ENCODE results near the gene CCDC92. TPM values are rescaled to one million over a fixed set of nuclear protein-coding genes. Genes with fewer than 3 reads are reported as not detected.

The CCDC92 gene
- total RNA-seq, 1 experiment from 2014 or later = 6.1 TPM

GRCh38 chr12:124007826-124008570, 35.4 kb upstream of the CCDC92 start:
- Histone ChIP-seq H3K36me3 (replicated peaks; ENCODE audit: control insufficient read depth, insufficient read depth, low read length) (peaks cover 5% of the 10 kb centered on the region), H3K27me3 (ENCODE audit: control insufficient read depth, insufficient read depth, low read length) (no peaks in the 10 kb centered on the region), H3K4me3 (ENCODE audit: insufficient read depth, low read depth, low read length) (no peak overlapping the region)
- no peak for DNase-seq

GRCh38 chr12:124006846-124007713, 34.4 kb upstream of the CCDC92 start:
- Histone ChIP-seq H3K4me3 (ENCODE audit: insufficient read depth, low read depth, low read length) (no peak overlapping the region), H3K27me3 (ENCODE audit: control insufficient read depth, insufficient read depth, low read length) (no peaks in the 10 kb centered on the region), H3K36me3 (replicated peaks; ENCODE audit: control insufficient read depth, insufficient read depth, low read length) (peaks cover 2% of the 10 kb centered on the region; the same call in 1 of the 2 replicates)
- DNase-seq = no peak

- DNase-seq = no peak
- no peak overlapping the region for H3K4me3 ChIP-seq (ENCODE audit: insufficient read depth, low read depth, low read length)
- peaks cover 2% of the 10 kb centered on the region; the same call in 1 of the 2 replicates for H3K36me3 ChIP-seq (replicated peaks; ENCODE audit: control insufficient read depth, insufficient read depth, low read length)
- H3K27me3 ChIP-seq (ENCODE audit: control insufficient read depth, insufficient read depth, low read length) = no peaks in the 10 kb centered on the region
These were observed 33.6 kb upstream of the CCDC92 start for GRCh38 chr12:124006085-124006845.

DNA sequence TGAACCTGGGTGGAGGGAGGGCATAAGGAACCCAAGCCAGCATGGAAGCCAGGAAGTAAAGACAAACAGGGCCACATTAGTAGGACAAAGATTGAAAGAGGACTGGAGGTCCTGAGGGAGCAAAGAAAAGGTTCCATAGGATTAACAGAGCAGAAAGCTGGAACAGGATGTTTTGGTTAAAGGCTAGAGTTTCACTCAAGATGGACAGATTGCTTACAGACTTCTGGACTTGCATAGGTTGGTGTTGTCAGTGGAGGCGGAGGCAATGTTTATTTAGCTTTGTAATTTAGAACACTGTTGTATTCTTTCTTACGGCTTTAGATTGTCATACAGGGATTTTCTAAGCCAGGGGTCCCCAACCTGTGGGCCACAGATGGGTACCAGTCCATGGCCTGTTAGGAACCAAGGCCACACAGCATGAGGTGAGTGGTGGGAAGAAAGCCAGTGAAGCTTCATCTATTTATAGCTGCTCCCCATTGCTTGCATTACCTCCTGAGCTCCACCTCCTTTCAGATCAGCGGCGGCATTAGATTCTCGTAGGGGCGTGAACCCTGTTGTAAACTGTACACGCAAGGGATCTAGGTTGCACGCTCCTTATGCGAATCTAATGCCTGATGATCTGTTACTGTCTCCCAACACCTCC, 31.7 kb upstream of the CCDC92 start:
- peaks cover 2% of the 10 kb centered on the region; the same call in 1 of the 2 replicates for H3K36me3 ChIP-seq (replicated peaks; ENCODE audit: control insufficient read depth, insufficient read depth, low read length)
- DNase-seq = no peak

GRCh38 chr12:124002654-124003053, 30.0 kb upstream of the CCDC92 start:
- H3K36me3 ChIP-seq (replicated peaks; ENCODE audit: control insufficient read depth, insufficient read depth, low read length) = peaks cover 2% of the 10 kb centered on the region; the same call in 1 of the 2 replicates
- no peak for DNase-seq
- no peaks in the 10 kb centered on the region for H3K27me3 ChIP-seq (ENCODE audit: control insufficient read depth, insufficient read depth, low read length)
- no peak overlapping the region for H3K4me3 ChIP-seq (ENCODE audit: insufficient read depth, low read depth, low read length)

More for the DNA sequence above, 31.7 kb upstream of the CCDC92 start:
- no peaks in the 10 kb centered on the region for H3K27me3 ChIP-seq (ENCODE audit: control insufficient read depth, insufficient read depth, low read length)
- H3K4me3 ChIP-seq (ENCODE audit: insufficient read depth, low read depth, low read length) = no peak overlapping the region

DNA sequence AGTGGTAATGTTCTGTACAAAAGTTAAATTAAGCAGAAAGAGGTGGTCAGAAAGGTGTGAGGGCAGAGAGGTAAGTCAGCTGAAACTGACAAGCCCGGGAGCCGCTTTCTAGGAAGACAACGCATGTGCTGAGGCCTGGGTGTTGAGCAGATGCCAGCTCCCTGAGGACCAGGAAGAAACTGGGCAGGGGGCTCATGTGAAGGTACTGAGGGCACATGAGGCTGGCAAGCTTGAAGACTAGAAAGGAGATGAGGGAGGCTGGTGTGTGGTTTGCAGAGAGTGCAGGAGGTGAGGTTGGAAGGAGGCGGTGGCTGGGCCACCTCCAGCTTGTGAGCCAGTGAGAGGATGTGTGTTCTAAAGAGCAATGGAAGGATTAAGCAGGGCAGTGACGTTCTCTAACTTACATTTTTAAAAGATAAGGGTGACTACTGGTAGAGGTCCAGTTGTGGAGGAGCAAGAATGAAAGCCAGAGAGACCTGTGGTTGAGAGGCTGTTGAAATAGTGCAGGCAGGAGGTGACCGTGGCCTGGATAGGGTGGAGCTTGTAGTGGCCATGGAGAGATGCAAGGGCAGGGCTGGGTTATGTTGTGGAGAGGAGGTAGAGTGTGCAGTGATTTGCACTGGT, 29.5 kb upstream of the CCDC92 start:
- DNase-seq = no peak
- H3K4me3 ChIP-seq (ENCODE audit: insufficient read depth, low read depth, low read length) = no peak overlapping the region
- H3K27me3 ChIP-seq (ENCODE audit: control insufficient read depth, insufficient read depth, low read length) = no peaks in the 10 kb centered on the region
- peaks cover 2% of the 10 kb centered on the region; the same call in 1 of the 2 replicates for H3K36me3 ChIP-seq (replicated peaks; ENCODE audit: control insufficient read depth, insufficient read depth, low read length)

DNA sequence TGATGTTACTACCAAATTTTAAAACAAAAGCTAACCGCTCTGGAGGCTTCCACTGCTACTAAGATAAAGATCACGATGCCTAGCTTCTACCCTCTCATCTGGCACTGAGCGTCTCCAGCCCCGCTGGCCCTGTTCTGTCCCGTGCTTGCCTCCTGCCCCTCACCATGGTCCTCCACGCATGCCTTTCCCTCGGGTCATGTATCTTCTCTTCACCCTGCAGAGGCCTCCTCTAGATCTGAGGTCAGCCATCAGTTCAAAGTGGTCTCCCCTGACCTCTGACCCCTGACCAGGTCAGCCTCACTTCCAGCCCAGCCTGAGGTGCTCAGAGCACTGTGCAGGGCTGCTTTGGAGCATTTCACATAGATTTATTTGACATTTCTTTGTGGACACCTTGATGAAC, 28.7 kb upstream of the CCDC92 start:
- Histone ChIP-seq H3K4me3 (ENCODE audit: insufficient read depth, low read depth, low read length) (no peak overlapping the region), H3K36me3 (replicated peaks; ENCODE audit: control insufficient read depth, insufficient read depth, low read length) (peaks cover 2% of the 10 kb centered on the region; the same call in 1 of the 2 replicates), H3K27me3 (ENCODE audit: control insufficient read depth, insufficient read depth, low read length) (no peaks in the 10 kb centered on the region)
- no peak for DNase-seq

DNA sequence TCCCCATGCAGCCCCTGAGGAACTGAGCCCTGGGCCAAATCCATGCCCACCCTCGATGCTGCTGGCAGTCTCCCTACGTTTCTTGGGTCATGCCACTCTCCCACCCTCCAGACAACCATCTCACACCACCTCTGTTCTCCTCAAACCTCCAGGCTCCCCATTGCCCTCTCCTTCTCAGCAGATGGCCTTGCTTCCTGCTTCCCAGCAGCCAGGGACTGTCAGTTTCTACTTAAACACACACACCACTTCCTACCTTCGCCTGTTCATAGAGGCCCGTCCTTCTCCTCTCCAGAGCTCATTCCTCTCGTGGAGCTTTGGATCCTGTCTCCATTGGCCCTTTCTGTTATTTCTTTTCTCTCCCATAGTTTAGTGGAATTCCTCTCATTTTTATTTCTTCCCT, 27.5 kb upstream of the CCDC92 start:
- H3K27me3 ChIP-seq (ENCODE audit: control insufficient read depth, insufficient read depth, low read length) = no peaks in the 10 kb centered on the region
- DNase-seq = no peak
- no peak overlapping the region for H3K4me3 ChIP-seq (ENCODE audit: insufficient read depth, low read depth, low read length)
- H3K36me3 ChIP-seq (replicated peaks; ENCODE audit: control insufficient read depth, insufficient read depth, low read length) = no peaks in the 10 kb centered on the region; the same call in 1 of the 2 replicates

GRCh38 chr12:123998991-123999359, 26.3 kb upstream of the CCDC92 start:
- no peak for DNase-seq
- H3K4me3 ChIP-seq (ENCODE audit: insufficient read depth, low read depth, low read length) = no peak overlapping the region
- no peaks in the 10 kb centered on the region for H3K27me3 ChIP-seq (ENCODE audit: control insufficient read depth, insufficient read depth, low read length)
- H3K36me3 ChIP-seq (replicated peaks; ENCODE audit: control insufficient read depth, insufficient read depth, low read length) = no peaks in the 10 kb centered on the region

DNA sequence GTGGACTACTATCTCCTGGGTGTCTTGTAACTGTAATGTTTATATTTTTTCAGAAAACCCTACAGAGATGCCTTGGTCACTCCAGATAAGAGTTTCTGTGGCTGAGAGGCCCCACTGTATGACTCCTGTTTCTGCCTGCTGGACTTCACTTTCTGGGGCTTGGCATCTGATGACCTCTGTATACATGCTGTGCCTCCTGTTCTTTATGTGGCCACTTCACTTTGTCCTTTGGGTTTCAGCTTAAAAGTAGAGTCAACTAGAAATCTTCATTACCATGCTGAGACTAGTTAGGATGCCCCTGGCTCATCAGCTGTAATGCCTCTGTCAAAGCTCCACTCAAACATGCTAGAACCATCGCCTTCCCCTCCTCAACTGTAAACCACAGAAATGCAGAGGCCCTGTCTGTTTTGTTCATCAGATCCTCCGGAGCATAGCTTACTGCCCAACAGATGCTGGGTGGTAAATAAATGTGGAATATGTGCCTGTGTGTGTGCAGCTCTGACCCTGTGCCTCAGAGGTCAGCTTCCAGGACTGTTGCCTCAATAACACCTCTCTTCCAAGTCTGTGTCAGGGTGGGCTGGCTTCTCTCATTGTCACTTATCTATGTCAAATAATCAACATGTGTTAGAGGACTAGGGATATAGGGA, 25.8 kb upstream of the CCDC92 start:
- no peak for DNase-seq
- H3K4me3 ChIP-seq (ENCODE audit: insufficient read depth, low read depth, low read length) = no peak overlapping the region
- H3K27me3 ChIP-seq (ENCODE audit: control insufficient read depth, insufficient read depth, low read length) = no peaks in the 10 kb centered on the region
- H3K36me3 ChIP-seq (replicated peaks; ENCODE audit: control insufficient read depth, insufficient read depth, low read length) = no peaks in the 10 kb centered on the region

GRCh38 chr12:123997908-123998307, 25.3 kb upstream of the CCDC92 start:
- DNase-seq = no peak
- Histone ChIP-seq H3K36me3 (replicated peaks; ENCODE audit: control insufficient read depth, insufficient read depth, low read length) (no peaks in the 10 kb centered on the region), H3K27me3 (ENCODE audit: control insufficient read depth, insufficient read depth, low read length) (no peaks in the 10 kb centered on the region), H3K4me3 (ENCODE audit: insufficient read depth, low read depth, low read length) (no peak overlapping the region)

DNA sequence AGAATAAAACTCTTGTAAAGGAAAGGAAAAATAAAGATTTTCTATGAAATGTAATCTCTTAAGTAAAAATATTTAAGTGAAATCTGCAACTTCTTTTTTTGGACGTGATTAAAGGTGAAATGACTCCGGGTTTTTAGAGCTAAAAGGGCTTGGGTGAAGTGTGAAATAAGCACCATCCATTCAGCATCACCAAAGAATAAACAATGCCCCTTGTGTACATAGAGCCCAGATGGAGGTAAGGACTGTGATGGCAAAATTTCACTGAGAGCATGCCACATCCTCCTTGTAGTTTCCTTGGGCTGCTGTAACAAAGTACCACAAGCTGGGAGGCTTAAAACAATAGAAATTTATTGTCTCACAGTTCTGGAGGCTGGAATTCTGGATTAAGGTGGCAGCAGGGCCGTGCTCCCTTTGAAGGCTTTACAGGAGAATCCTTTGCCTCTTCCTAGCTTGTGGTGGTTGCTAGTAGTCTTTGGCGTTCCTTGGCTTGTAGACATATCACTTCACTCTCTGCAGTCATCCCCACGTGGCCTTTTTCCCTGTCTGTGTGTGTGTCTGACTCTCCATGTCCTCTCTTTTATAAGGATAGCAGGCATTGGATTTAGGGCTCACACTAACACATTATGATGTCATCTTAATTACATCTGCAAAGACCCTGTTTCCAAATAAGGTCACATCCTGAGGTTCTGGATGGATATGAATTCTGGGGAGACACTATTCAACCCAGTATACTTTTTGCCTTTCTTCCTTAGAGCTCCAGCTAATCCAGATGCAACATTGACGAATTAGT, 24.6 kb upstream of the CCDC92 start:
- Histone ChIP-seq H3K4me3 (ENCODE audit: insufficient read depth, low read depth, low read length) (no peak overlapping the region), H3K36me3 (replicated peaks; ENCODE audit: control insufficient read depth, insufficient read depth, low read length) (no peaks in the 10 kb centered on the region; the same call in 1 of the 2 replicates), H3K27me3 (ENCODE audit: control insufficient read depth, insufficient read depth, low read length) (no peaks in the 10 kb centered on the region)
- DNase-seq = no peak

DNA sequence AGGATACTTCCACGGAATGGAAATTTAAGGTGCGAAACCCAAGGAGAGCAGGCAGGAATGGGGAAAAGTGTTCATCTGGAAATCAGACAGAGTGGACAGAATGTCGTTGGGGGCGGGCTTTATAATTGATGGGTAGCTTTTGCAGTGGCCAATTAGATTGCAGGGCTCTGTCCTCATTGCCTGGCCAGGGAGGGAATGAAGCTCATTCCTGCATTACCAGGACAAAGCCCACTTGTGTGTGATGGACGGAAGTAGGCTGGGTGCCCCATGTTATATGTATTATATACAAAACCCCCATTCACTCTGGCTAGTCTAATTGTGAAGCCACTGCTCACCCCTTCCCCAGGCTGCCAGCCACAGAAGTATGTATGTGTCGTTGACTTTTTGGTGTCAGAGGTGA, 23.9 kb upstream of the CCDC92 start:
- no peak overlapping the region for H3K4me3 ChIP-seq (ENCODE audit: insufficient read depth, low read depth, low read length)
- no peak for DNase-seq
- no peaks in the 10 kb centered on the region for H3K27me3 ChIP-seq (ENCODE audit: control insufficient read depth, insufficient read depth, low read length)
- H3K36me3 ChIP-seq (replicated peaks; ENCODE audit: control insufficient read depth, insufficient read depth, low read length) = no peaks in the 10 kb centered on the region; the same call in 1 of the 2 replicates

All from H7 (cell line).